Measurements from ENCODE around the gene PHF10. TPM values are rescaled to one million over a fixed set of nuclear protein-coding genes. Genes with fewer than 3 reads are reported as not detected.
A peak's percentile ranks its signal among the peaks of the same experiment; 100 is the strongest.

Gene PHF10
- total RNA-seq, 1 donor from 2014 or later, result 74.0 TPM

- Mint-ChIP-seq H3K9me3 (no peaks in the 10 kb centered on the region), H3K4me1 (peaks cover 28% of the 10 kb centered on the region), H3K27ac (no peak overlapping the region), H3K36me3 (peaks cover 27% of the 10 kb centered on the region), H3K4me3 (no peak overlapping the region), H3K27me3 (ENCODE audit: low read depth) (no peaks in the 10 kb centered on the region)
- DNase-seq (ENCODE audit: low spot score in 2 of 2, unreplicated experiment in 2 of 2), result no peak
- no peak for TF ChIP-seq CTCF (IDR thresholded peaks at IDR 0.05; ENCODE audit: unreplicated experiment)
These were observed 30.9 kb upstream of the PHF10 start for GRCh38 chr6:169755162-169755561.

DNA sequence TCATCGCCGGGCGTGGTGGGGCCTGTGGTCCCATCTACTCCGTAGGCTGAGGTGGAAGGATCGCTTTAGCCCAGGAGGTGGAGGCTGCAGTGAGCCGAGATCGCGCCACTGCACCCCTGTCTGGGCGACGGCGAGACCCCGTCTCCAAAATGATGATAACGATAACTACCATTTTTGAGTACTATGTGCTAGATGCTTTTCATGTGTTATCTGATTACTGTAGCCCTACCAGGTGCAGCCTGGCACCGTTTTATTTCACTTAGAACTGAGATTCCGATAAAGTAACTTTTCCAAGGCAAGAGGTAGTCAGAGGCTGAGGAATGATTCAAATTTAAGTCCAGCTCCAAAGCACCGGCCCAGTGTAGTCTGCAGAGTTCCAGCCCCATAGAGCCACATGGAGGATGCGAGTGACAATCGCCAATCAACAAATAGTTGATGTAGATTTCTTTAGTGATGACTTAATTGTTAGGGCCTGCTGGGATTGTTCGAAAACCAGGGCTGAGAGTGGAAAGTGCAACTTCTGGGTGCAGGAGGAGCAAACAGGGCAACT, 27.8 kb upstream of the PHF10 start:
- Mint-ChIP-seq H3K9me3 (peaks cover 10% of the 10 kb centered on the region), H3K4me3 (peak overlapping the region; percentile 87), H3K27me3 (ENCODE audit: low read depth) (no peaks in the 10 kb centered on the region), H3K27ac (peak overlapping the region; percentile 97), H3K36me3 (peaks cover 10% of the 10 kb centered on the region), H3K4me1 (peaks cover 35% of the 10 kb centered on the region)
- no peak for DNase-seq (ENCODE audit: low spot score in 2 of 2, unreplicated experiment in 2 of 2)
- no peak for TF ChIP-seq CTCF (IDR thresholded peaks at IDR 0.05; ENCODE audit: unreplicated experiment)

GRCh38 chr6:169751242-169752073, 27.2 kb upstream of the PHF10 start, which contains the start of the genes DYNLT2 and ERMARD:
TSS of gene DYNLT2 (minus strand) at chr6:169751572. CDS start at chr6:169751458, 114 bp downstream.
TSS of gene ERMARD (plus strand) at chr6:169751622. CDS start at chr6:169751658, 36 bp downstream.
- H3K27ac Mint-ChIP-seq, result peak within 1 kb of the TSS; percentile 100
- peaks cover 9% of the 10 kb centered on the region for H3K36me3 Mint-ChIP-seq
- peak; percentile 17 for TF ChIP-seq CTCF (IDR thresholded peaks at IDR 0.05; ENCODE audit: unreplicated experiment)

DNA sequence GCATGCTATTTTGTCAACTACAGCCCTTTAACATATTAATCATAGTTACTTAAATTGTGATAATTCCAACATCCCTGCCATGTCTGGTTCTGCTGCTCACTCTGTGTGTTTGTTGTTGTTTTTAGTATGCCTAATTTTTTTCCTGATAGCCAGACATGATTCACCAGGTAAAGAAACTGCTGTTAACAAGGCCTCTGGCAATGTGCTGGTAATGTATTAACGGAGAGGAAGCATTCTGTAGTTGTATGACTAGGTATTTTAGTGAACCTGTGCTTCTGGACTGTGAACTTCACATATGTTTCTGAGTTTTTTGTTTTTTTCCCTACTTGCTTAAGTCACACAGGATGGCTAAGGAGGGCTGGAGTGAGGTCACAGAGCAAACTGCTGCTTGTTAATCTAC, 22.3 kb upstream of the PHF10 start:
- Mint-ChIP-seq H3K9me3 (peaks cover 27% of the 10 kb centered on the region), H3K36me3 (peaks cover 10% of the 10 kb centered on the region), H3K4me1 (peaks cover 17% of the 10 kb centered on the region), H3K27ac (no peak overlapping the region), H3K4me3 (no peak overlapping the region), H3K27me3 (ENCODE audit: low read depth) (no peaks in the 10 kb centered on the region)
- no peak for DNase-seq (ENCODE audit: low spot score in 2 of 2, unreplicated experiment in 2 of 2)
- no peak for TF ChIP-seq CTCF (IDR thresholded peaks at IDR 0.05; ENCODE audit: unreplicated experiment)

More at GRCh38 chr6:169751242-169752073, 27.2 kb upstream of the PHF10 start, which contains the start of the genes DYNLT2 and ERMARD:
- Mint-ChIP-seq H3K27me3 (ENCODE audit: low read depth) (no peaks in the 10 kb centered on the region), H3K9me3 (peaks cover 14% of the 10 kb centered on the region), H3K4me3 (peak within 1 kb of the TSS; percentile 99), H3K4me1 (peaks cover 35% of the 10 kb centered on the region)
- DNase-seq (ENCODE audit: low spot score in 2 of 2, unreplicated experiment in 2 of 2), result peak; percentile 91 to 96

DNA sequence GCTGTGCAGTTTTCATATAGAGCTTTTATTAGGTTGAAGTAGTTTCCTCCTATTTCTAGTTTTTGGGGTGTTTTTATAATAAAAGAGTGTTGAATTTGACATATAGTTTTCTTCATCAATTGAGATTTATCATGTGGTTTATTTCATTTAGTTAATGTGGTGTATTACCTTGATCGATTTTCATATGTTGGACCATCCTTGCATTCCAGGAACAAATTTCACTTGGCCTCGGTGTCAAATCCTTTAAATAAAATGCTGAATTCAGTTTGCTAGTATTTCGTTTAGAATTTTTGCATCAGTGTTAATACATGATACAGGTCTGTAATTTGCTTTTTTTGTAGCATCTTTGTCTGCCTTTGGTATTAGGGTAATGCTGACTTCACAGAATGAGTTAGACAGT, 21.1 kb upstream of the PHF10 start:
- no peak for TF ChIP-seq CTCF (IDR thresholded peaks at IDR 0.05; ENCODE audit: unreplicated experiment)
- Mint-ChIP-seq H3K27ac (no peak overlapping the region), H3K9me3 (peaks cover 27% of the 10 kb centered on the region), H3K4me3 (no peak overlapping the region), H3K36me3 (peaks cover 10% of the 10 kb centered on the region), H3K27me3 (ENCODE audit: low read depth) (no peaks in the 10 kb centered on the region), H3K4me1 (peaks cover 9% of the 10 kb centered on the region)
- DNase-seq (ENCODE audit: low spot score in 2 of 2, unreplicated experiment in 2 of 2), result no peak

All from mesothelial cell of epicardium (in vitro differentiated cells).